HG02798 (cell line): ENCODE data around the gene S1PR2.
A peak's percentile ranks its signal among the peaks of the same experiment; 100 is the strongest.
"Not testable (repeated sequence)": the region's sequence is repeated elsewhere in the genome, so short reads cannot be mapped to it uniquely, and the experiment has no call there.

Experiments
- ATAC-seq: cut with Tn5 transposase; IDR thresholded peaks from one replicate; pipeline ENCODE4 v1.9.1; 2021; ENCODE audit warnings: mild to moderate bottlenecking; ENCODE audit not compliant: unreplicated experiment, poor library complexity

The S1PR2 gene

GRCh38 chr19:10255358-10255757 lies 24.2 kb upstream of the S1PR2 start:
- no peak for ATAC-seq

DNA sequence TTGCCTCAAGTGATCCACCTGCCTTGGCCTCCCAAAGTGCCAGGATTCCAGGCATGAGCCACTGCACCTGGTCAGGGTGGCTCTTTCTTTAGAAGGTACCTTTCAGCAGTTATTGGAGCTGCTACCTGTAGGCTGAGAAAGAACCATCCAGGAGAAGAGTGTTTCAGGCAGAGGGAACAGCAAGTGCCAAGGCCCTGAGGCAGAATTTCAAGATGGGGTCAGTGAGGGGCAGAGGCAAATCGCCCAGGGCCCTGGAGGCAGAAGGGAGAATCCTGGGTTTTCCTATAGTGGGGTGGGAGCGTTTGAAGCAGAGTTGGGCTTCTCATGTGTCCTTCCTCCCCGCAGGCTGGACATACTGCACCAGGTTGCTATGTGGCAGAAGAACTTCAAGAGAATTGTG lies 23.1 kb upstream of the S1PR2 start:
- no peak for ATAC-seq

- no peak for ATAC-seq
Observed at GRCh38 chr19:10252707-10253106, 21.6 kb upstream of the S1PR2 start.

GRCh38 chr19:10251792-10252694 lies 20.9 kb upstream of the S1PR2 start, which contains the start of gene MRPL4:
Gene MRPL4, plus strand, starts transcription at chr19:10252214. Its CDS starts 40 bp downstream, at chr19:10252254.
- ATAC-seq: peak; percentile 89

- no peak for ATAC-seq
Observed at GRCh38 chr19:10246511-10246910, 15.4 kb upstream of the S1PR2 start.

GRCh38 chr19:10245189-10245939 lies 14.2 kb upstream of the S1PR2 start:
- ATAC-seq: no peak

GRCh38 chr19:10243606-10244005 lies 12.5 kb upstream of the S1PR2 start:
- no peak for ATAC-seq

GRCh38 chr19:10241826-10242449 lies 10.8 kb upstream of the S1PR2 start:
- ATAC-seq: not testable (repeated sequence)

DNA sequence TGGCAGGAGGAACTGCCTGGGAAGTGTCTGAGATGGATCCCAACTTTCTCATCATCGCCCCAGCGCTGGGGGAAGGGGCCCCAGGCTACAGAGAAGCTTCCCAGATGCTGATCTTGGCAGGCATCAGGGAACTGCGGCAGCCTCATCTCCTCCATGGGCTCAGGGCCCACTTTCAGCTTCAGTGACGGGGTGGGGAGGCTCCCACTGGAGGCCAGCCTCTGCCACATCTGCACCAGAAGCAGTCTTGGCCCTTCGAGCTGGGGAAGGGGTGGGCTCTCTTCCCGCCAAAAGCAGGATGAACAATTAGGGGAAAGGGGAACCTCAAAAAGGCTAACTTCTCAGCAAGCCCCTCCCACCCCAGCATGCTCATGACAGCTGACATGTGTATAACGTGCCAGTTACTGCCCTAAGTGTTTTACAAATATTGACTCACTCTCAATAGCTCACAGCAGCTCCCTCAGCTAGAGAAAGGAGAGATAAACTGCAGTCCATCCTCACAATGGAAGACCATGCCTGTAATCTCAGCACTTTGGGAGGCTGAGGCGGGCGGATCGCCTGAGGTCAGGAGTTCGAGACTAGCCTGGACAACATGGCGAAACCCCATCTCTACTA lies 7.1 kb upstream of the S1PR2 start:
- ATAC-seq: no peak

DNA sequence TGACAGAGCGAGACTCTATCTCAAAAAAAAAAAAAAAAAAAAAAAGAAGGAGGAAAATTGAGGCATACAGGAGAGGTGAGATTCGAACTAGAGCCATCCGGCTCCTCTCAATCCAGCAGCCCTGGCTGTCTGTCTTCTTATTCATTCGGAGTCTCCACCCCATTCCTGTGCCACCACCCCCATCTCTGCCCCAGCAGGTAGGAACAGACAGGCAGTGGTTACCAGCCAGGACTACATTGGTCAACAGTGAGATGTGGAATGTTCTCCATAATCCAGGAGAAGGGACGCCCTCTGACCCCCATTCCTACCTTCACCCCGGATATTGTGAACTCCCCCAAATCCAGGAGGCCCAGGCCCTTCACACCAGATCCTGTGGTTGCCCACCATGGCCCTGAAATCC lies 6.6 kb upstream of the S1PR2 start:
- no peak for ATAC-seq

DNA sequence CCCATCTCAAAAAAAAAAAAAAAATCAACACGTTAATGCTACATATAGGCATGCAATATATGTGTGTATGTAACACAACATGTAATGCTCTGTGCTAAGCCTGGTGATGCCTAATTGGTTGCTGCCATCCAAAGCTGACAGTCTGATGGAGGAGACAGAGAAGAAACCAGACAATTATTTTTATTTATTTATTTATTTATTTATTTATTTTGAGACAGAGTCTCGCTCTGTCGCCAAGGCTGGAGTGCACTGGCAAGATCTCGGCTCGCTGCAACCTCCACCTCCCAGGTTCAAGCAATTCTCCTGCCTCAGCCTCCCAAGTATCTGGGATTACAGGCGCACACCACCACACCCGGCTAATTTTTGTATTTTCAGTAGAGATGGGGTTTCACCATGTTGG lies 4.3 kb upstream of the S1PR2 start:
- ATAC-seq: not testable (repeated sequence)

- no peak for ATAC-seq
Observed at GRCh38 chr19:10235003-10235402, 3.9 kb upstream of the S1PR2 start.

DNA sequence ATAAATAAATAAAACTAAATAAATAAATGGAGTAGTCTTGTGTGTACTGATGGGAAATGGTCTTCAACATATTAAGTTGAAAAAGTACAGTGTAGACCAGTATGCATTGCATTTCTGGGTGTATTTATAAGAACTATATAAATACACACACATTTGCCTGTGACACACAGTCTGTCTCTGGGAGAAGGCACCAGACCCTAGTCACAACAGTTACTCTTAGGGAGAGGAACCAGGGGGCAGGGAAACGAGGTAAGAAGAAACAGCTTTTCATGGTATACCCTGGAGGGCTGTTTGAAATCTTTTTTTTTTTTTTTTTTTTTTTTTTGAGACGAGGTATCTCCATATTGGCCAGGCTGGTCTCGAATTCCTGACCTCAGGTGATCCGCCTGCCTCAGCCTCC lies 2.8 kb upstream of the S1PR2 start:
- no peak for ATAC-seq

DNA sequence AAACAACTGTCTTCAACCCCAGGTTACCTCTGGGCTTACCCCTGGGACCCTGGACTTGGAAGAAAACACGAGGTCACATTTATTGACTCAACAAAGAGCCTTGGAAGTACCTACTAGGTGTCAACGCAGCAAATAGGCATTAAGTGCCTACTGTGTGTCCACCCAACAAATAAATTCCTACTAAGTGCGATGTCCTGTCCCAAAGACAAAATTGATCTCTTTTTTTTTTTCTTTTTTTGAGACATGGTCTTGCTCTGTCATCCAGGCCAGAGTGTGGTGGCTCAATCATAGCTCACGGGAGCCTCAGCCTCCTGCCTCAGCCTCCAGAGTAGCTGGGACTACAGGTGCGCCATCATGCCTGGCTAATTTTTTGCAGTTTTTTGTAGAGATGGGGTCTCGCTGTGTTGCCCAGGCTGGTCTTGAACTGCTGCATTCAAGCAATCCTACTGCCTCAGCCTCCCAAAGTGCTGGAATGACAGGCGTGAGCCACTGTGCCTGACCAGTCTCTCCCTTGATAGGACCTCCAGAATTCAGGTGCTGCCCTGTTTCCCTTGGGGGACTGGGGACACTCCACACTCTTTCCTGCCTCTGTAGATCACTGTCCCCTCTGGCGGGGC lies 589 bp upstream of the S1PR2 start:
- ATAC-seq: no peak

GRCh38 chr19:10230173-10230860 lies 814 bp downstream of the S1PR2 start:
- ATAC-seq: peak; percentile 23

DNA sequence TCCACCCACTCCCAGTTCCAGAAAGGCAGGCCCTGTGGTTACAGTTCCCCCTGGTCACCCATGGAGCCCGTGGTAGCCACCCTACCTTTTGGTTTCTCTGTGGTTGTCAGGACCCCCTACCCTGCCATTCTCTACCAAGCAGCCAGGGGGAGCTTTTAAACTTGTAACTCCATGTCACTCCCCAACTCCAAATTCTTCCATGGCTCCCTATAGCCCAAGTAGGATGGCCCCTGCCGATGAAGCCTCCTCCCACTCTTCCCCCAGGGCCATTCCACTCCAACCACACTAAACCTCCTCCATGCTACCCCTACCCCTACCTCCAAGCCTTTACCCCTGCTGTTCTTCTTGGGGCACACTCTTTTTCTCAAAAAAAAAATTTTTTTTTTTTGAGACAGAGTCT lies 2.2 kb downstream of the S1PR2 start:
- ATAC-seq: no peak

GRCh38 chr19:10228393-10228792 lies 2.7 kb downstream of the S1PR2 start:
- no peak for ATAC-seq

GRCh38 chr19:10227026-10227971 lies 3.8 kb downstream of the S1PR2 start:
- ATAC-seq: no peak
